Stimulated activated CD4-positive, alpha-beta T cell treated with anti-CD3 and anti-CD28 coated beads, Interleukin-15, amount 100 ng/mL, for 24 hours (primary cell): ENCODE data around the gene SH3YL1.

ENCODE experiments used
- DNase-seq: peaks from one replicate; pipeline ENCODE4 v3.0.0-alpha.2; 2020

The SH3YL1 gene

DNA sequence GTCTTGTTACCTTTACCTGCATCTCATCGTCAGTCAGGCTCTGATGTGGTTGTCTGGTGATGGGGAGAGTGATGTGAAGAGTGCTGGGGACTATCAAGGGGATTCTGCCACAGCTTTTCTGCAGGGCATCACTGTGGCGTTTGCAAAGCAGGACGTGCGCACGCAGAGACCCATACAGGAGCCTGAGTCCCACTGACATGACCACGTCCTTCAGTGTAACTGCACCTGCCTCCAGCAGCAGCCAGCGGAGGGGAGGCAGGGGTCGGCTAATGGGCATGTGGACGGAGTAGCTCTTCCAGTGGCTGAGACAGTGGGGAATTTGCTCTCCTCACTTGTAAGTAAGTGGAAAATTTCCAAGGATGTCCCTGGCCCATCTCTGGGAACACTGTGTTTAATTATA lies 17.5 kb upstream of the SH3YL1 start:
- DNase-seq: no peak

- DNase-seq: no peak
These were observed 16.8 kb upstream of the SH3YL1 start for GRCh38 chr2:280650-281110.

GRCh38 chr2:279956-280649 lies 16.3 kb upstream of the SH3YL1 start:
- no peak for DNase-seq

GRCh38 chr2:279366-279765 lies 15.5 kb upstream of the SH3YL1 start:
- no peak for DNase-seq

DNA sequence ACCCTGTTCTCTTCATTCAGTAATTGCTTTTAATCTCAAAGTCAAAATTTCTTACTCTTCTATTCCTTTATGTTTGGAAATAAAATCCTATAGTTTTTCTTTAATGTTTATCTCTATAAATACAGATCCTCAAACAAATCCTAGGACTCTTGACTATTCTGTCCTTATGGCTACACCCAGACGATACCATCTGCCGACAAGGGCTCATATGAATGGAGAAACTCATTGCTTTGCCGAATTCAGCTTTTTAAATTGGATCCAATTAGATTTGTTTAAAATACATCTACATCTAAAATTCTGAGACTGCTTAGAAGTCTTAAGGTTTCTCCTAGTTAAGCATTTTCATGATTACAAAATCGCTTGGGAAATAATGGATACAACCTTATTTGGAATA lies 15.1 kb upstream of the SH3YL1 start:
- DNase-seq: no peak

- DNase-seq: no peak
These were observed 14.6 kb upstream of the SH3YL1 start for GRCh38 chr2:278312-278926.

GRCh38 chr2:275466-275865 lies 11.6 kb upstream of the SH3YL1 start:
- no peak for DNase-seq

- DNase-seq: no peak
These were observed 10.7 kb upstream of the SH3YL1 start for GRCh38 chr2:274503-274902.

GRCh38 chr2:273333-273732 lies 9.5 kb upstream of the SH3YL1 start:
- DNase-seq: no peak

DNA sequence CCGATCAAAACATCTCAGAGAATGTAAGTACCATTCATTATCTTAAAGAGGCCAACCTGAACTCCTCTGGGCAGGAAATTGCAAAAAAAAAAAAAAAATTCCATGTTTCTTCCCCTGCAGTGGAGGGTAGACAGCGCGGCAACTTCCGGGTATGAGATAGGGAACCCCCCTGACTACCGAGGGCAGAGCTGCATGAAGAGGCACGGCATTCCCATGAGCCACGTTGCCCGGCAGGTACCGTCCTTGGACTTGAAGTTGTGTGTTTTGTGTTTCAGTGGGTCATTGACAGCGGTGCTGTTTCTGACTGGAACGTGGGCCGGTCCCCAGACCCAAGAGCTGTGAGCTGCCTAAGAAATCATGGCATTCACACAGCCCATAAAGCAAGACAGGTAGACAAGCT lies 8.1 kb upstream of the SH3YL1 start:
- no peak for DNase-seq

DNA sequence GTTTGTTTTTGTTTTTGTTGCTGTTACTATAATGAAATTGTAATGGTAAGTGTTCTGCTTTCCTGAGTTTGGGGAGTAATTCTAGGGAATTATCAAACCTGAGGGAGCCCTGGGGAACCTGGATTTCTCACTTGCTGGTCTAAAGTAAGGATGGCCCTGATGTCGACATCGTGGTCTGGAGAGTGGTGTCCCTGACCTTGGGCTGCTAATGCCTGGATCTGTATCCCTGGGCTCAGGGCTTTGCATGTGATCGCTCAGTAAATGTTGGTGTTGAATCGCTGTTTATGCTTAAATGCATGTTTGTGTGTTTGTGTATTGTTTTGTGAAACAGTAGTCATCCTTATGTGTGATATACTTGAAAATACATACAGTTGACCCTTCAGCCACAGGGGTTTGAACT lies 7.0 kb upstream of the SH3YL1 start:
- DNase-seq: no peak

DNA sequence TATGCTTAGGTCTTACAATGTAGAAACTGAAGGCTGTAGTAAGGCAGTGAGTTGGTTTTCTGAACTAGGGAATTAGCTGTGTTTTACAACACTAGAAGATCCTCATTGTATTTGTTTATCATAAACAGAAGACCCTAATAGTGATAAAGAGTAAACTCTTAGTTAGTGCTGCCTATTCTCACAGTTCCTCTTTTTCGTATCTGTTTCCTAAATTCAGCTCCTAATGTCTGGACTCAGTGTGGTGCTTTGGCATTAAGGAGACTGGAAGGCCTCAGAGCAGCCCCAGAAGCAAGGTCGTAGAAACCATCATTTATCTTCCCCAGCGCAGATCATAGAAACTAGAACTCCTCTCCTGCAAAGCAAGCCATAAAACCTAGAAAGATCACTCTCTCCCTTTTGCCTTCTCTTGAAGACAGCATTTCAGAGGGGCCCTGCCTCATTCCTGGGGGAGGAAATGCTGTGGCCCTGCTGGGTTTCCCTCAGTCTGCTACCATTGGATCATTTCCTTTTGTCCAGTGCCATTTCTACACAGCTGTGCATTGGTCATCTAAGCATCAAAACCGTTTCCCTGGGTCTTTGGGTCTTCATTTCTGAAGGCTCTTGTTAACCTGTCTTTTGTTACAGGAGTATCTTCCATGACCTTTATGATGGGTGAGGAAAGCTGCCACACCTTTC lies 5.7 kb upstream of the SH3YL1 start:
- no peak for DNase-seq

GRCh38 chr2:268323-268722 lies 4.5 kb upstream of the SH3YL1 start:
- no peak for DNase-seq

DNA sequence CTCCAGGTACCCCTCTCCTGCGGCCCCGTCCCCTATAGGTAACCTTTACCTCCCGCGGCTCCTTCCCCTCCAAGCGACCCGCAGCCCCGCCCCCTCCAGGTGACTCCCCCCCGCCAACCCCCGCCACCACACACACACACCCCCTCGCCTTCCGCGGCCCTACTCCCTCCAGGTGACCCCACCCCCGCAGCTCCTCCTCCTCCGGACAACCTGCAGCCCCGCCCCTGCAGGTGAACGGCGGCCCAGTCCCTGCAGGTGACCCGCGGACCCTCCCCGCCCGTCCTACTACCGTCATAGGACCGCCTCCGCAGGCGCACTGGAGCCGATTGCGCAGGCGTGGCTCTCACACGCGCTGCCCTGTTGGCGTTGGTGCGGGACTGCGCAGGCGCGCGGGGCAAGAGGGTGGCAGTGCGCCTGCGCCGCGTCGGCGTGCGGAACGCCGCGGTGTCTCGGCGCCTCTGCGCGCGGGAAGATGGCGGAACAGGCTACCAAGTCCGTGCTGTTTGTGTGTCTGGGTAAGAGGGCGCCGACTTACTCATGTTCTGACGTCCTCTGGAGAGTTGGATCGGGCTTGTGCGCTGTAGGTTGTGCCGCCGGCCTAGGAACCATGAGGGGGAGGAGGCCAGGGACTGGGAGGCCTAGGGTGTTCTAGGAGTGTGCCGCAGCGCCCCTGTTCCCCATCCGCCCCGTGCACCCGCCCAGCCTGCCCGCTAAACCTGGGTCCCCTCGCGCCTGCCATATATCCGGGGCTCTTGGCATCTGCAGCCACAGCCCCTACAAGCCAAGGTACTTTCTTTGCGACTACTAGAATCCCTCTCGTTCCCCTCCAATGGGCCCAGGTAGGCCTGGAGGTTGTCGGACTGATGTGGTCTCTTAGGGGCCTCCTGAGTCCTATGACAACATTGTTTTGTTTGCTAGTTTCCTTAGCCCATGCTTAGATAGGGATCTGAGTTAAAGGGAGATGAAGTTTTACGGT lies 949 bp upstream of the SH3YL1 start, which contains the start of gene ACP1:
Gene ACP1, plus strand, starts transcription at position 455 of the 976 bp plus-strand sequence. Its CDS starts 18 bp downstream, at position 473.
- peak; percentile 95 for DNase-seq

- DNase-seq: no peak
These were observed 652 bp downstream of the SH3YL1 start for GRCh38 chr2:263022-263738.

GRCh38 chr2:262117-262516 lies 1.7 kb downstream of the SH3YL1 start:
- DNase-seq: no peak

GRCh38 chr2:260507-261161 lies 3.2 kb downstream of the SH3YL1 start:
- no peak for DNase-seq

GRCh38 chr2:259789-260331 lies 4.0 kb downstream of the SH3YL1 start:
- DNase-seq: no peak

DNA sequence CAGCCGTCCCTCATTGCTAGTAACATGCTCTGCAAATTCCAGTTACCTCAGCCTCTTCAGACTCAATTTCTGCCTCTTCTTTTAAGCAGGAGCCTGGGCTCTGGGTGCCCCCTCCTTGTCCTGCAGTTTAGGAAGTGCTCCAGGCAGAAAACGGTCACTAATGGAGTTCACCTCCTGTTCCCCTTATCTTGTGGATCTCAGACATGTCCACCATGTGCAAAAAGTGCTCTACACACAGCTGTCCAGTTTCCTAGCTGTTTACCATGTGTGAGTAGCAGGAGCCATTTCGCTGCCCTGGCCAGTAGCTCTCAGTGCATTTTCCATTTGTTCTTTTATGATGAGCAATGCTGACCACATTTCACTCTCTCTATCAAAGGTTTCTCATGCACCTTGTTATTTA lies 4.9 kb downstream of the SH3YL1 start:
- DNase-seq: no peak

- no peak for DNase-seq
These were observed 6.0 kb downstream of the SH3YL1 start for GRCh38 chr2:257842-258241.

DNA sequence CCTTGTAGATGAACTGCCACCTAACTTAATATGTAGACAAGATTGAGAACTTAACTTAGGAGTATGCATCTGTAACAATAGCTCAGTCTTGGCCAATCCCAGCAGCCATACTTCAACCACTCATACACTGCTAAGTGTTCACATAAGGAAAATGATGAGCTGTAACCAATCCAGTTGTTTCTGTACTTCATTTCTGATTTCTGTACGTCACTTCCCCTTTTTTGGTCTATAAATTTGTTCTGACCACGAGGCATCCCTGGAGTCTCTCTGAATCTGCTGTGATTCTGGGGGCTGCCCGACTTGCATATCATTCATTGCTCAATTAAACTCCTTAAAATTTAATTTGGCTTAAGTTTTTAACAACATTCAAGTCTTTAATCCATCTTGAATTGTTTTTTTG lies 6.4 kb downstream of the SH3YL1 start:
- DNase-seq: no peak
